B cell (primary cell): ENCODE results near the gene MAP1B. TPM values are rescaled to one million over a fixed set of nuclear protein-coding genes. Genes with fewer than 3 reads are reported as not detected.

Source experiments
- ATAC-seq: fragments of 200-7000 bp; cut with Tn5 transposase; one replicate; pipeline ENCODE4 v1.10.0; 2021; ENCODE audit warnings: low read depth, mild to moderate bottlenecking, moderate number of reproducible peaks, moderate library complexity
- CTCF ChIA-PET: fragments of 350-600 bp; sonication (Branson Sonifier 250); formaldehyde crosslinking; loops from one replicate; lab custom pipeline; 2021; ENCODE audit warnings: antibody characterized with exemption, inconsistent platforms; lab: Charles Lee
- POLR2A ChIA-PET: fragments of 350-600 bp; sonication (Branson Sonifier 250); formaldehyde crosslinking; loops from one replicate; lab custom pipeline; 2021; ENCODE audit warnings: antibody characterized with exemption; lab: Charles Lee
- DNase-seq: peaks from one replicate; pipeline ENCODE4 v3.0.0; 2013
- H2AFZ ChIP-seq: 2 replicates; pipeline ENCODE4 v1.6.1; 2012; ENCODE audit warnings: mild to moderate bottlenecking, low read depth, low read length; ENCODE audit not compliant: insufficient read depth, poor library complexity, severe bottlenecking
- H3K27ac ChIP-seq, 2 donors: 1 replicate in 1 of 2; 2 replicates in 1 of 2; pipeline ENCODE4 v1.5.1; 2012 to 2013; ENCODE audit warnings: low read length in 2 of 2, mild to moderate bottlenecking in 2 of 2, moderate library complexity in 1 of 2
- H3K27me3 ChIP-seq, 4 experiments: fragments of 200-600 bp in 1 of 4; sonication (generic) in 1 of 4; replicated peaks in 1 of 4; 1 replicate in 2 of 4; 2 replicates in 2 of 4; pipeline versions ENCODE4 v1.6.1 to v1.7.0; 2013 to 2016; ENCODE audit warnings: low read length in 3 of 4, mild to moderate bottlenecking in 2 of 4, mixed read lengths in 1 of 4, moderate library complexity in 1 of 4; ENCODE audit not compliant: insufficient read depth in 4 of 4, control insufficient read depth in 3 of 4; ENCODE audit errors: control extremely low read depth in 1 of 4
- H3K36me3 ChIP-seq, 2 experiments: replicated peaks in 1 of 2; 1 replicate in 1 of 2; 2 replicates in 1 of 2; pipeline versions ENCODE4 v1.6.1 to v1.7.1; 2013; ENCODE audit warnings: low read length in 1 of 2; ENCODE audit not compliant: insufficient read depth in 2 of 2, control insufficient read depth in 1 of 2; ENCODE audit errors: control extremely low read depth in 1 of 2, extremely low read depth in 1 of 2
- H3K4me1 ChIP-seq, 2 donors: fragments of 200-600 bp in 1 of 2; sonication (generic) in 1 of 2; 1 replicate in 1 of 2; 2 replicates in 1 of 2; pipeline versions ENCODE4 v1.5.1 to v1.6.1; 2013 to 2017; ENCODE audit warnings: low read length in 2 of 2; ENCODE audit not compliant: control insufficient read depth in 2 of 2, insufficient read depth in 2 of 2
- H3K4me2 ChIP-seq: replicated peaks from 2 replicates; pipeline ENCODE3; 2012; ENCODE audit warnings: mild to moderate bottlenecking, low read depth, low read length; ENCODE audit not compliant: poor library complexity, severe bottlenecking
- H3K4me3 ChIP-seq, 5 experiments: fragments of 200-600 bp in 1 of 5; sonication (generic) in 1 of 5; 1 replicate in 3 of 5; 2 replicates in 2 of 5; pipeline versions ENCODE4 v1.5.1 to v1.7.0; 2011 to 2016; ENCODE audit warnings: low read length in 4 of 5, mild to moderate bottlenecking in 4 of 5, low read depth in 2 of 5, control low read depth in 1 of 5, moderate library complexity in 1 of 5; ENCODE audit not compliant: insufficient read depth in 1 of 5; ENCODE audit errors: control extremely low read depth in 1 of 5, extremely low read depth in 1 of 5
- H3K79me2 ChIP-seq: fragments of 200-600 bp; sonication (generic); one replicate; pipeline ENCODE4 v1.6.0; 2016; ENCODE audit warnings: low read length; ENCODE audit not compliant: control insufficient read depth, insufficient read depth
- H3K9ac ChIP-seq: fragments of 200-600 bp; sonication (generic); 2 replicates; pipeline ENCODE4 v1.6.1; 2017; ENCODE audit warnings: mild to moderate bottlenecking, low read length, moderate library complexity
- H3K9me3 ChIP-seq, 3 donors: one replicate each; pipeline versions ENCODE4 v1.6.1 to v1.7.1; 2013; ENCODE audit warnings: low read length in 2 of 3; ENCODE audit not compliant: control insufficient read depth in 2 of 3, insufficient read depth in 1 of 3; ENCODE audit errors: control extremely low read depth in 1 of 3
- H4K20me1 ChIP-seq: 2 replicates; pipeline ENCODE4 v1.6.0; 2012; ENCODE audit warnings: mild to moderate bottlenecking, low read length; ENCODE audit not compliant: insufficient read depth, control insufficient read depth, poor library complexity, severe bottlenecking
- H3K27ac Mint-ChIP-seq: one replicate; pipeline ENCODE4 v1.8.0; 2021; ENCODE audit warnings: mixed read lengths
- H3K27me3 Mint-ChIP-seq: one replicate; pipeline ENCODE4 v1.8.0; 2021; ENCODE audit warnings: mixed read lengths
- H3K4me1 Mint-ChIP-seq: one replicate; pipeline ENCODE4 v1.8.0; 2021; ENCODE audit warnings: mixed read lengths
- H3K4me3 Mint-ChIP-seq: one replicate; pipeline ENCODE4 v1.8.0; 2021; ENCODE audit warnings: mixed read lengths
- H3K9me3 Mint-ChIP-seq: one replicate; pipeline ENCODE4 v1.8.0; 2022; ENCODE audit warnings: mixed read lengths; ENCODE audit not compliant: insufficient read depth
- EZH2 ChIP-seq: IDR thresholded peaks from 2 replicates; pipeline ENCODE4 v1.6.1; 2012; ENCODE audit warnings: borderline replicate concordance, low read depth, mild to moderate bottlenecking, moderate library complexity, low read length; ENCODE audit not compliant: insufficient read depth, poor library complexity, severe bottlenecking
- WGBS: methylation state at CpG from one replicate; pipeline ENCODE4 v1.1.5; 2013; ENCODE audit warnings: missing lambda C conversion rate; ENCODE audit not compliant: insufficient coverage; 5-methylcytosine and 5-hydroxymethylcytosine counted together
- intact Hi-C: fragments of 100-400 bp; cut with micrococcal nuclease; formaldehyde crosslinking; loops from one replicate; pipeline ENCODE4 v1.10.0; 2022
- polyA plus RNA-seq: library from polyadenylated mRNA; depleted of rRNA; stranded (reverse); fragments of >200 nt; gene quantifications from 2 replicates; pipeline ENCODE4 v1.2.3, GENCODE V29; 2012
- total RNA-seq, 2 donors: library from RNA; stranded (reverse); fragments of 120-200 nt in 1 of 2; gene quantifications; 1 replicate in 1 of 2; 2 replicates in 1 of 2; pipeline versions ENCODE4 v1.2.3 to v1.2.4, GENCODE V29; 2013 to 2022
- TF ChIP-seq, protein P1 (sequence below): fragments of 200-600 bp; IDR thresholded peaks from one replicate; pipeline ENCODE4 v1.8.0; 2022; ENCODE audit warnings: antibody characterized with exemption, mild to moderate bottlenecking

MAP1B gene
- total and polyA plus RNA-seq, 2 donors (not counting 1 experiment from before 2014, with no cell fraction given), result 0.15 TPM; not detected in 1

- H3K4me1 Mint-ChIP-seq, result no peaks in the 10 kb centered on the region
- Histone ChIP-seq H3K27ac (no peak overlapping the region), H3K4me1 (no peaks in the 10 kb centered on the region), H3K9me3 (no peaks in the 10 kb centered on the region), H3K36me3 (no peaks in the 10 kb centered on the region), H4K20me1 (no peaks in the 10 kb centered on the region), H3K4me2 (no peak overlapping the region), H3K4me3 (no peak overlapping the region), H3K27me3 (peaks cover 0 to 6% (median 0%) of the 10 kb centered on the region in 4 experiments), H2AFZ (no peak overlapping the region), H3K79me2 (no peaks in the 10 kb centered on the region), H3K9ac (no peak overlapping the region)
- no peak overlapping the region for H3K4me3 Mint-ChIP-seq
- POLR2A ChIA-PET, result no interaction called here
- intact Hi-C loops, result no loop called here
- no peak for TF ChIP-seq EZH2
- TF ChIP-seq, protein P1, sequence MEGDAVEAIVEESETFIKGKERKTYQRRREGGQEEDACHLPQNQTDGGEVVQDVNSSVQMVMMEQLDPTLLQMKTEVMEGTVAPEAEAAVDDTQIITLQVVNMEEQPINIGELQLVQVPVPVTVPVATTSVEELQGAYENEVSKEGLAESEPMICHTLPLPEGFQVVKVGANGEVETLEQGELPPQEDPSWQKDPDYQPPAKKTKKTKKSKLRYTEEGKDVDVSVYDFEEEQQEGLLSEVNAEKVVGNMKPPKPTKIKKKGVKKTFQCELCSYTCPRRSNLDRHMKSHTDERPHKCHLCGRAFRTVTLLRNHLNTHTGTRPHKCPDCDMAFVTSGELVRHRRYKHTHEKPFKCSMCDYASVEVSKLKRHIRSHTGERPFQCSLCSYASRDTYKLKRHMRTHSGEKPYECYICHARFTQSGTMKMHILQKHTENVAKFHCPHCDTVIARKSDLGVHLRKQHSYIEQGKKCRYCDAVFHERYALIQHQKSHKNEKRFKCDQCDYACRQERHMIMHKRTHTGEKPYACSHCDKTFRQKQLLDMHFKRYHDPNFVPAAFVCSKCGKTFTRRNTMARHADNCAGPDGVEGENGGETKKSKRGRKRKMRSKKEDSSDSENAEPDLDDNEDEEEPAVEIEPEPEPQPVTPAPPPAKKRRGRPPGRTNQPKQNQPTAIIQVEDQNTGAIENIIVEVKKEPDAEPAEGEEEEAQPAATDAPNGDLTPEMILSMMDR, result no peak
- peaks cover 33% of the 10 kb centered on the region for H3K27me3 Mint-ChIP-seq
- DNase-seq, result no peak
- CTCF ChIA-PET, result no interaction called here
- no peaks in the 10 kb centered on the region for H3K9me3 Mint-ChIP-seq
- ATAC-seq, result no peak
- H3K27ac Mint-ChIP-seq, result no peak overlapping the region
Observed at GRCh38 chr5:72160959-72161358, 53.7 kb downstream of the MAP1B start.

- no peak overlapping the region for H3K27ac Mint-ChIP-seq
- Histone ChIP-seq H3K27ac (no peak overlapping the region), H3K9ac (no peak overlapping the region), H3K4me3 (no peak overlapping the region), H3K36me3 (no peaks in the 10 kb centered on the region), H3K4me2 (no peak overlapping the region), H3K4me1 (no peaks in the 10 kb centered on the region), H3K9me3 (no peaks in the 10 kb centered on the region), H3K79me2 (no peaks in the 10 kb centered on the region), H4K20me1 (no peaks in the 10 kb centered on the region), H3K27me3 (peaks cover 0 to 6% (median 2%) of the 10 kb centered on the region in 4 experiments), H2AFZ (no peak overlapping the region)
- H3K9me3 Mint-ChIP-seq, result no peaks in the 10 kb centered on the region
- ATAC-seq (no peak), DNase-seq (no peak)
- ChIA-PET CTCF (no interaction called here), POLR2A (no interaction called here)
- intact Hi-C loops, result no loop called here
- peaks cover 36% of the 10 kb centered on the region for H3K27me3 Mint-ChIP-seq
- no peaks in the 10 kb centered on the region for H3K4me1 Mint-ChIP-seq
- 83% methylated on average over 2 of the region's 4 CpGs for WGBS
- TF ChIP-seq, protein P1, result no peak
- no peak for TF ChIP-seq EZH2
- H3K4me3 Mint-ChIP-seq, result no peak overlapping the region
Observed at GRCh38 chr5:72161951-72162350, 54.7 kb downstream of the MAP1B start.
